Neural cell (in vitro differentiated cells): Measurements from ENCODE around the gene LCP1. TPM values are rescaled to one million over a fixed set of nuclear protein-coding genes. Genes with fewer than 3 reads are reported as not detected.

Experiments
- H2AFZ ChIP-seq: fragments of 200-600, 300-800 bp; sonication (generic), shearing (Covaris generic); 2 replicates; pipeline ENCODE4 v1.6.0; 2014; ENCODE audit warnings: low read depth, mild to moderate bottlenecking, antibody characterized with exemption, low read length, moderate library complexity
- H3F3A ChIP-seq: fragments of 200-600 bp; shearing (Covaris generic); 2 replicates; pipeline ENCODE4 v1.6.1; 2016; ENCODE audit warnings: mild to moderate bottlenecking, moderate library complexity, mixed read lengths, antibody characterized with exemption, low read length; ENCODE audit not compliant: insufficient read depth, poor library complexity, severe bottlenecking
- H3K27ac ChIP-seq: fragments of 200-600, 300-800 bp; sonication (generic), shearing (Covaris generic); 2 replicates; pipeline ENCODE4 v1.5.1; 2014; ENCODE audit warnings: mild to moderate bottlenecking, low read length, moderate library complexity
- H3K27me3 ChIP-seq: fragments of 300-800, 200-600 bp; sonication (generic), shearing (Covaris generic); 2 replicates; pipeline ENCODE4 v1.6.0; 2014; ENCODE audit warnings: mild to moderate bottlenecking, low read depth, low read length, moderate library complexity; ENCODE audit not compliant: insufficient read depth
- H3K36me3 ChIP-seq: fragments of 300-800, 200-600 bp; sonication (generic), shearing (Covaris generic); 2 replicates; pipeline ENCODE4 v1.5.1; 2014; ENCODE audit warnings: mild to moderate bottlenecking, antibody characterized with exemption, low read length, moderate library complexity; ENCODE audit not compliant: insufficient read depth
- H3K4me2 ChIP-seq: fragments of 300-800, 200-600 bp; sonication (generic), shearing (Covaris generic); 2 replicates; pipeline ENCODE4 v1.6.0; 2014; ENCODE audit warnings: mild to moderate bottlenecking, low read length
- H3K4me3 ChIP-seq: fragments of 300-800, 200-600 bp; sonication (generic), shearing (Covaris generic); 2 replicates; pipeline ENCODE4 v1.5.1; 2014; ENCODE audit warnings: mild to moderate bottlenecking, low read length, moderate library complexity
- H3K79me2 ChIP-seq: fragments of 200-600 bp; shearing (Covaris generic); replicated peaks from 2 replicates; pipeline ENCODE4 v1.6.0; 2014; ENCODE audit warnings: mild to moderate bottlenecking, low read length, moderate library complexity; ENCODE audit not compliant: insufficient read depth
- H3K9ac ChIP-seq: fragments of 300-800, 200-600 bp; sonication (generic), shearing (Covaris generic); 2 replicates; pipeline ENCODE4 v1.6.1; 2016; ENCODE audit warnings: mild to moderate bottlenecking, low read length, mixed read lengths
- H3K9me2 ChIP-seq: fragments of 200-600 bp; shearing (Covaris generic); 2 replicates; pipeline ENCODE4 v1.6.1; 2016; ENCODE audit warnings: mild to moderate bottlenecking, low read length, mixed read lengths; ENCODE audit not compliant: insufficient read depth
- H3K9me3 ChIP-seq: fragments of 200-600, 300-800 bp; sonication (generic), shearing (Covaris generic); 2 replicates; pipeline ENCODE4 v1.6.1; 2016; ENCODE audit warnings: mild to moderate bottlenecking, mixed run types, low read length, moderate library complexity, mixed read lengths
- H4K20me1 ChIP-seq: fragments of 200-600 bp; shearing (Covaris generic); 2 replicates; pipeline ENCODE4 v1.6.1; 2016; ENCODE audit warnings: mild to moderate bottlenecking, mixed run types; ENCODE audit not compliant: insufficient read depth
- CTCF ChIP-seq: fragments of 450-650 bp; IDR thresholded peaks from 2 replicates; pipeline ENCODE4 v1.5.1; 2014; ENCODE audit warnings: antibody characterized with exemption, mild to moderate bottlenecking, moderate library complexity; ENCODE audit not compliant: poor library complexity, severe bottlenecking
- EP300 ChIP-seq: fragments of 450-650 bp; conservative IDR thresholded peaks from 2 replicates; pipeline ENCODE4 v1.6.1; 2014; ENCODE audit warnings: antibody characterized with exemption, mild to moderate bottlenecking, moderate library complexity; ENCODE audit not compliant: poor library complexity, severe bottlenecking
- EZH2 ChIP-seq: fragments of 200-600, 300-800 bp; shearing (Covaris generic), sonication (generic); IDR thresholded peaks from 2 replicates; pipeline ENCODE4 v1.6.1; 2014; ENCODE audit warnings: antibody characterized with exemption, low read length, borderline replicate concordance, mild to moderate bottlenecking; ENCODE audit not compliant: insufficient read depth, poor library complexity, severe bottlenecking
- MXI1 ChIP-seq: fragments of 450-650 bp; conservative IDR thresholded peaks from 2 replicates; pipeline ENCODE4 v1.6.1; 2014; ENCODE audit warnings: antibody characterized with exemption, mild to moderate bottlenecking; ENCODE audit not compliant: poor library complexity, severe bottlenecking
- POLR2AphosphoS5 ChIP-seq: IDR thresholded peaks from 2 replicates; pipeline ENCODE4 v1.6.1; 2012
- RAD21 ChIP-seq: fragments of 450-650 bp; conservative IDR thresholded peaks from 2 replicates; pipeline ENCODE4 v1.6.1; 2014; ENCODE audit warnings: antibody characterized with exemption, mild to moderate bottlenecking, moderate library complexity
- REST ChIP-seq: IDR thresholded peaks from 2 replicates; pipeline ENCODE4 v1.6.1; 2012; ENCODE audit warnings: borderline replicate concordance
- SMC3 ChIP-seq: fragments of 450-650 bp; conservative IDR thresholded peaks from 2 replicates; pipeline ENCODE4 v1.6.1; 2014; ENCODE audit warnings: antibody characterized with exemption, mild to moderate bottlenecking, moderate library complexity; ENCODE audit not compliant: poor library complexity
- TAF1 ChIP-seq: IDR thresholded peaks from 2 replicates; pipeline ENCODE4 v1.6.1; 2012; ENCODE audit warnings: low read depth
- polyA plus RNA-seq: library from polyadenylated mRNA; depleted of rRNA; stranded (reverse); fragments of >200 nt; gene quantifications from 2 replicates; pipeline ENCODE4 v1.2.3, GENCODE V29; 2014

LCP1 gene
- polyA plus RNA-seq, 1 donor from 2014 or later, result 0.76 TPM

- Histone ChIP-seq H3K9me3 (no peaks in the 10 kb centered on the region), H3K4me3 (no peak overlapping the region), H3K79me2 (no peaks in the 10 kb centered on the region), H3K36me3 (no peaks in the 10 kb centered on the region), H3F3A (no peaks in the 10 kb centered on the region), H3K9ac (no peak overlapping the region), H4K20me1 (no peaks in the 10 kb centered on the region), H3K27ac (no peak overlapping the region), H3K9me2 (no peaks in the 10 kb centered on the region), H3K27me3 (no peaks in the 10 kb centered on the region), H3K4me2 (no peak overlapping the region), H2AFZ (no peak overlapping the region)
- no peak for TF ChIP-seq POLR2AphosphoS5
- TF ChIP-seq CTCF, result no peak
- TF ChIP-seq EP300, result no peak
- no peak for TF ChIP-seq REST
- TF ChIP-seq EZH2, result no peak
- no peak for TF ChIP-seq TAF1
- no peak for TF ChIP-seq MXI1
- TF ChIP-seq RAD21, result no peak
- TF ChIP-seq SMC3, result no peak
Measured at GRCh38 chr13:46168341-46168740, 13.6 kb downstream of the LCP1 start.

GRCh38 chr13:46166947-46167610 lies 14.9 kb downstream of the LCP1 start:
- Histone ChIP-seq H2AFZ (no peak overlapping the region), H3K4me3 (no peak overlapping the region)

More at GRCh38 chr13:46166947-46167610, 14.9 kb downstream of the LCP1 start:
- Histone ChIP-seq H3K79me2 (no peaks in the 10 kb centered on the region), H3K27ac (no peak overlapping the region), H4K20me1 (no peaks in the 10 kb centered on the region), H3K9ac (no peak overlapping the region), H3K27me3 (no peaks in the 10 kb centered on the region), H3K4me2 (no peak overlapping the region), H3K9me3 (no peaks in the 10 kb centered on the region), H3K36me3 (no peaks in the 10 kb centered on the region), H3K9me2 (no peaks in the 10 kb centered on the region), H3F3A (no peaks in the 10 kb centered on the region)
- no peak for TF ChIP-seq RAD21
- TF ChIP-seq EZH2, result no peak
- no peak for TF ChIP-seq REST
- TF ChIP-seq MXI1, result no peak
- no peak for TF ChIP-seq CTCF
- TF ChIP-seq TAF1, result no peak
- TF ChIP-seq SMC3, result no peak
- no peak for TF ChIP-seq POLR2AphosphoS5
- no peak for TF ChIP-seq EP300
